Mucosa of descending colon (tissue), 3 donors: ENCODE results near the gene MAGEB4. TPM values are rescaled to one million over a fixed set of nuclear protein-coding genes. Genes with fewer than 3 reads are reported as not detected.
"Not testable (repeated sequence)": the region's sequence is repeated elsewhere in the genome, so short reads cannot be mapped to it uniquely, and the experiment has no call there.

Source experiments
- ATAC-seq: fragments of 200-7000 bp; cut with Tn5 transposase; one replicate; pipeline ENCODE4 v1.9.1; 2020; ENCODE audit warnings: mild to moderate bottlenecking, moderate library complexity
- DNase-seq, 3 donors: peaks; one replicate each; pipeline ENCODE4 v3.0.0-alpha.2; 2020
- H3K36me3 ChIP-seq: fragments of 200-600 bp; one replicate; pipeline ENCODE4 v1.8.0; 2021; ENCODE audit warnings: low read depth, mild to moderate bottlenecking
- H3K4me1 ChIP-seq: fragments of 200-600 bp; one replicate; pipeline ENCODE4 v1.8.0; 2021; ENCODE audit warnings: low read depth, mild to moderate bottlenecking
- H3K4me3 ChIP-seq: fragments of 200-600 bp; one replicate; pipeline ENCODE4 v1.8.0; 2021; ENCODE audit warnings: mild to moderate bottlenecking
- H3K9me3 ChIP-seq: fragments of 200-600 bp; one replicate; pipeline ENCODE4 v1.8.0; 2021; ENCODE audit warnings: mild to moderate bottlenecking
- CTCF ChIP-seq: fragments of 200-600 bp; IDR thresholded peaks from one replicate; pipeline ENCODE4 v1.8.0; 2022; ENCODE audit warnings: antibody characterized with exemption, mild to moderate bottlenecking
- intact Hi-C, 2 donors: fragments of 100-400 bp; cut with DNase I in 1 of 2; cut with micrococcal nuclease in 1 of 2; formaldehyde crosslinking; loops; one replicate each; pipeline versions ENCODE4 v1.11.0 to v1.11.1; 2022; cut with DNase I, micrococcal nuclease
- long read RNA-seq, 2 donors: library from polyadenylated mRNA; unstranded; transcript quantifications; one replicate each; pipeline ENCODE4 v2.0.0, GENCODE V29; 2019 to 2021
- total RNA-seq, 3 donors: library from RNA; stranded (reverse); fragmentation: NEBNext Ultra II Directional in 2 of 3; extraction: Animal tissue kit (Norgen Biotek cat#: 25700) in 2 of 3; gene quantifications; one replicate each; pipeline versions ENCODE4 v1.2.1 to v1.2.4, GENCODE V29; 2021 to 2023
- donor health status: DM: no; HTN: no; CAD: no; lungs with moderate emphysema.
- donor health status: DM: no; HTN: no; CAD: no.
- donor health status: DM: no; HTN: yes; CAD: no.

Gene MAGEB4
- not detected for total RNA-seq
- long read RNA-seq, donor 1, result 0 reads
- long read RNA-seq, donor 2, result 0 reads

- no peak for DNase-seq
- intact Hi-C loops, result no loop called here
- Histone ChIP-seq H3K36me3 (no peaks in the 10 kb centered on the region), H3K4me1 (no peaks in the 10 kb centered on the region), H3K9me3 (no peaks in the 10 kb centered on the region), H3K4me3 (no peak within 1 kb of the TSS)
- no peak for ATAC-seq
- TF ChIP-seq CTCF, result no peak
Observed at GRCh38 chrX:30241724-30242415, at the start of gene MAGEB4. TSS of gene MAGEB4 (plus strand) at chrX:30242000. CDS start at chrX:30242136, 136 bp downstream.

GRCh38 chrX:30193910-30194309 is 47.9 kb upstream of the MAGEB4 start:
- intact Hi-C loops, H3K4me1 ChIP-seq, DNase-seq, H3K9me3 ChIP-seq, ATAC-seq, H3K36me3 ChIP-seq, H3K4me3 ChIP-seq: not testable (repeated sequence)

- TF ChIP-seq CTCF, result no peak
- H3K4me1 ChIP-seq, result no peaks in the 10 kb centered on the region
- ATAC-seq, result no peak
- intact Hi-C loops, result no loop called here
- no peaks in the 10 kb centered on the region for H3K9me3 ChIP-seq
- no peaks in the 10 kb centered on the region for H3K36me3 ChIP-seq
- no peak for DNase-seq
- no peak overlapping the region for H3K4me3 ChIP-seq
Observed at GRCh38 chrX:30196322-30196721, 45.5 kb upstream of the MAGEB4 start.

GRCh38 chrX:30212172-30212571 is 29.6 kb upstream of the MAGEB4 start:
- TF ChIP-seq CTCF, result no peak
- DNase-seq, result no peak
- no peak for ATAC-seq
- Histone ChIP-seq H3K36me3 (no peaks in the 10 kb centered on the region), H3K4me3 (no peak overlapping the region), H3K9me3 (no peaks in the 10 kb centered on the region), H3K4me1 (no peaks in the 10 kb centered on the region)
- intact Hi-C loops, result no loop called here

- H3K4me1 ChIP-seq, result no peaks in the 10 kb centered on the region
- DNase-seq (no peak), ATAC-seq (no peak)
- no peaks in the 10 kb centered on the region for H3K36me3 ChIP-seq
- no peak for TF ChIP-seq CTCF
- no peaks in the 10 kb centered on the region for H3K9me3 ChIP-seq
- intact Hi-C loops, result no loop called here
- no peak within 1 kb of the TSS for H3K4me3 ChIP-seq
Observed at GRCh38 chrX:30215357-30215843, 26.4 kb upstream of the MAGEB4 start, which contains the start of gene MAGEB2. TSS of gene MAGEB2 (plus strand) at chrX:30215563. CDS start at chrX:30218581, 3,018 bp downstream.

- intact Hi-C loops, result no loop called here
- ATAC-seq (no peak), DNase-seq (no peak)
- Histone ChIP-seq H3K4me3 (no peak overlapping the region), H3K9me3 (no peaks in the 10 kb centered on the region), H3K36me3 (no peaks in the 10 kb centered on the region), H3K4me1 (no peaks in the 10 kb centered on the region)
- TF ChIP-seq CTCF, result no peak
Observed at GRCh38 chrX:30217465-30217864, 24.3 kb upstream of the MAGEB4 start.
